Kidney (tissue), 14 donors: ENCODE data around the gene MAN1A1. TPM values are rescaled to one million over a fixed set of nuclear protein-coding genes. Genes with fewer than 3 reads are reported as not detected.

Experiments used
- DNase-seq, 5 donors: peaks; one replicate each; pipeline ENCODE4 v3.0.0-alpha.2; 2013 to 2020
- FAIRE-seq: peaks from 2 replicates; lab custom pipeline; 2012; peaks lifted over from hg19 to GRCh38; lab: Jason Lieb, UNC
- H3K27ac ChIP-seq, 2 donors: one replicate each; pipeline ENCODE4 v1.7.0; 2013; ENCODE audit warnings: low read depth in 2 of 2, low read length in 2 of 2, inconsistent platforms in 1 of 2
- H3K27me3 ChIP-seq: one replicate; pipeline ENCODE4 v1.7.1; 2013; ENCODE audit warnings: low read length, inconsistent platforms; ENCODE audit not compliant: control insufficient read depth, insufficient read depth
- H3K36me3 ChIP-seq, 3 donors: one replicate each; pipeline versions ENCODE4 v1.7.0 to v1.7.1; 2013; ENCODE audit warnings: low read length in 3 of 3, control low read depth in 1 of 3, inconsistent platforms in 1 of 3; ENCODE audit not compliant: insufficient read depth in 3 of 3, control insufficient read depth in 2 of 3
- H3K4me1 ChIP-seq, 3 donors: one replicate each; pipeline versions ENCODE4 v1.7.0 to v1.7.1; 2013; ENCODE audit warnings: low read length in 3 of 3, inconsistent platforms in 1 of 3, low read depth in 1 of 3; ENCODE audit not compliant: control insufficient read depth in 2 of 3, insufficient read depth in 2 of 3
- H3K4me3 ChIP-seq, 3 donors: one replicate each; pipeline versions ENCODE4 v1.7.0 to v1.8.1; 2013; ENCODE audit warnings: low read length in 3 of 3, control low read depth in 1 of 3, inconsistent platforms in 1 of 3
- H3K9ac ChIP-seq, 3 donors: one replicate each; pipeline versions ENCODE4 v1.7.0 to v1.7.1; 2013; ENCODE audit warnings: low read length in 3 of 3, control low read depth in 1 of 3, inconsistent platforms in 1 of 3
- H3K9me3 ChIP-seq, 3 donors: one replicate each; pipeline versions ENCODE4 v1.7.0 to v1.7.1; 2013; ENCODE audit warnings: low read length in 3 of 3, control low read depth in 1 of 3, inconsistent platforms in 1 of 3; ENCODE audit not compliant: control insufficient read depth in 2 of 3, insufficient read depth in 1 of 3
- intact Hi-C: fragments of 100-400 bp; cut with DNase I; formaldehyde crosslinking; loops from one replicate; pipeline ENCODE4 v1.11.1; 2022
- polyA plus RNA-seq: library from polyadenylated mRNA; stranded (reverse); fragments of 350-450 nt; fragmentation: Illumina TruSeq; extraction: RNeasy Lipid Tissue Mini Kit (QIAGEN cat#74804); gene quantifications from one replicate; pipeline ENCODE4 v1.2.3, GENCODE V29; 2014; ENCODE audit warnings: low read depth, low replicate concordance; ENCODE audit not compliant: insufficient read depth
- total RNA-seq: library from RNA; stranded (reverse); fragmentation: NEBNext Ultra II Directional; extraction: Animal tissue kit (Norgen Biotek cat#: 25700); gene quantifications from one replicate; pipeline ENCODE4 v1.2.1, GENCODE V29; 2021
- TF ChIP-seq, protein P1 (sequence below): IDR thresholded peaks from 3 replicates; pipeline ENCODE4 v1.5.1; 2012; ENCODE audit warnings: mild to moderate bottlenecking, moderate library complexity, borderline replicate concordance; ENCODE audit not compliant: insufficient read depth; ENCODE audit errors: extremely low read depth
- donor health status: control.
- donor health status: control.
- donor health status: control.
- donor health status: control.
- donor health status: control.
- donor health status: DM: yes; HTN: yes; CAD: no.
- donor health status: Normal renal cell carcinoma (clear cell type).

MAN1A1 gene
- total and polyA plus RNA-seq, 2 donors from 2014 or later, result 30.4 to 68.5 TPM

DNA sequence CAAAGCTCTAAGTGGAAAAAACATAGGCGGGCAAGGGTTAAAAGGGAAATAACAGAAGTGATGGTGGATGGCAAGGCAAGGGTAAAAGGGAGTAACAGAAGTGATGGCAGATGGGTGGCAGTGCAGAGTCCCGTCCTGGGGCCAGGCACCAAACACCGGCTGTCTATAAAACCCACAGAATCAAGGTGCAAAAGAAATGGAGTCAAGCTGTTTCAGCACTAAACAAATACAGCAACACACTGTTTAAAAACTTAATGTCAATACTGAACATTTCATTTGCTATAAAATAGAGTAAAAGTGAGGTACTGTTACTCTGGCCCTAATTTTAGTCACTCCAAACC is 87.6 kb downstream of the MAN1A1 start:
- Histone ChIP-seq H3K4me1 (peaks cover 0 to 6% (median 0%) of the 10 kb centered on the region in 3 donors), H3K36me3 (no peaks in the 10 kb centered on the region), H3K27ac (no peak overlapping the region), H3K9me3 (no peaks in the 10 kb centered on the region), H3K4me3 (no peak overlapping the region), H3K9ac (no peak overlapping the region), H3K27me3 (no peaks in the 10 kb centered on the region)
- intact Hi-C loops, result no loop called here
- DNase-seq, result no peak
- TF ChIP-seq, protein P1, sequence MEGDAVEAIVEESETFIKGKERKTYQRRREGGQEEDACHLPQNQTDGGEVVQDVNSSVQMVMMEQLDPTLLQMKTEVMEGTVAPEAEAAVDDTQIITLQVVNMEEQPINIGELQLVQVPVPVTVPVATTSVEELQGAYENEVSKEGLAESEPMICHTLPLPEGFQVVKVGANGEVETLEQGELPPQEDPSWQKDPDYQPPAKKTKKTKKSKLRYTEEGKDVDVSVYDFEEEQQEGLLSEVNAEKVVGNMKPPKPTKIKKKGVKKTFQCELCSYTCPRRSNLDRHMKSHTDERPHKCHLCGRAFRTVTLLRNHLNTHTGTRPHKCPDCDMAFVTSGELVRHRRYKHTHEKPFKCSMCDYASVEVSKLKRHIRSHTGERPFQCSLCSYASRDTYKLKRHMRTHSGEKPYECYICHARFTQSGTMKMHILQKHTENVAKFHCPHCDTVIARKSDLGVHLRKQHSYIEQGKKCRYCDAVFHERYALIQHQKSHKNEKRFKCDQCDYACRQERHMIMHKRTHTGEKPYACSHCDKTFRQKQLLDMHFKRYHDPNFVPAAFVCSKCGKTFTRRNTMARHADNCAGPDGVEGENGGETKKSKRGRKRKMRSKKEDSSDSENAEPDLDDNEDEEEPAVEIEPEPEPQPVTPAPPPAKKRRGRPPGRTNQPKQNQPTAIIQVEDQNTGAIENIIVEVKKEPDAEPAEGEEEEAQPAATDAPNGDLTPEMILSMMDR, result no peak
- FAIRE-seq, result no peak

DNA sequence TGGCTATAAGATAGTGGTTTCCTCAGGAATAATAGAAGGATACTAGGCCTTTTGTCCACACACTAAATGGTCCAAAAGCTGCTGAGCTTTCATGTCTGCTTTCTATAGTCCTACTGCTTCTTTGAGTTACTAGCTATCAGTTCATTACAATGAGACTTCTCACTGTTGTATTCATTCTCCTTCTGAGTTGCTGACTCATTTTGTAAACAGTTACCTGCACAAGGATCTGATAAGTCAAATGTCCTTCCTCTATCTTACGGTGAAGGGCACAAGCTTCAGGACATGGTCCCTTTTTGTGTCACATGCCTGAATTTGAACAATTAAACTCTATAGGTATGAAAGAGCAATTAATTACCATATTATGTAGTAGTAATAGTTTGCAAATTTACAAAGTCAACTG is 90.5 kb downstream of the MAN1A1 start:
- intact Hi-C loops, result no loop called here
- Histone ChIP-seq H3K27ac (no peak overlapping the region), H3K27me3 (no peaks in the 10 kb centered on the region), H3K9me3 (no peaks in the 10 kb centered on the region), H3K36me3 (no peaks in the 10 kb centered on the region), H3K4me3 (no peak overlapping the region), H3K9ac (no peak overlapping the region), H3K4me1 (peaks cover 0 to 6% (median 0%) of the 10 kb centered on the region in 3 donors)
- no peak for FAIRE-seq
- no peak for DNase-seq
- TF ChIP-seq, protein P1, result no peak

DNA sequence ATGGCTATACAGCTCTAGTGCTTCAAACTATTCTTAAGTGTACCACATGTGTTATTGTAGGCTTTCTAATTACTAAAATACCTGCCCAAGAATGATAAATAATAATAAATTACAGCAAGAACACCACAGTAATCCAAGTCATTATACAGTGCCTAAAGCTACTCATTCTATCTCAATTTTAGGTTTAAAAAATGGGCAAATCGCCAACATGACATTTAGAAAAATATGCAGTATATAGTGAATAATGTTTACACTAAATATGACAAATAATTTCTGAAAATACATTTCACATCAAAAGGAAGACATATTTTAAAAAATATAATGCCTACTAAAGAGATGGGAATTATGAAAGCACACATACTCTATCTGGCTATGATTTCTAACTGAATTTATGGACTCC is 91.8 kb downstream of the MAN1A1 start:
- peaks cover 0 to 6% (median 0%) of the 10 kb centered on the region in 3 donors for H3K4me1 ChIP-seq
- H3K9ac ChIP-seq, result no peak overlapping the region
- H3K27me3 ChIP-seq, result no peaks in the 10 kb centered on the region
- TF ChIP-seq, protein P1, result no peak
- DNase-seq (no peak), FAIRE-seq (no peak)
- no peaks in the 10 kb centered on the region for H3K9me3 ChIP-seq
- no peak overlapping the region for H3K4me3 ChIP-seq
- intact Hi-C loops, result no loop called here
- no peaks in the 10 kb centered on the region for H3K36me3 ChIP-seq
- no peak overlapping the region for H3K27ac ChIP-seq

DNA sequence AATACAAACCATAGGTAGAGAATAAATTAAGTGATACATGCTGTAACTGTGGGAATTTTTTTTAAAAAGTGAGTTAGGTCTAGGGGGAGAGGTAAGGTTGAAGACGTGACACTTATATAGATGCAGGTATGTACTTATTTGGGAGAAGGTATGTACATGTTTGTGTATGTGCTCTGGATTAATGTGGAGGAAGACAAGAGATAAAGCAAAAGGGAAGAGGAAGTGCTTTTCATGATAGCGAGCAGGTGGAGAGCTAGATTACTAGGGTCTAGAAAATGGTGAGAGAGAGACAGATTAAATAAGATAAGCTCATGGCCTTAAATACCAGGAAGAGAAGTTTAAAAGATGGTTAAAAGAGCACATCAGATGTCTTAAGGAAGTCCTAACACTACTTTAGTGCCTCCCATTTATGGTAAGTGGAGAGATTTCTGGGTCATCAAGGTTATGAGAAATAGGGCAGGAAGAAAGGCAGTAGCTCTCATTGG is 92.5 kb downstream of the MAN1A1 start:
- H3K4me3 ChIP-seq, result no peak overlapping the region
- FAIRE-seq (no peak), DNase-seq (no peak)
- H3K9me3 ChIP-seq, result no peaks in the 10 kb centered on the region
- no peak overlapping the region for H3K27ac ChIP-seq
- no peak overlapping the region for H3K9ac ChIP-seq
- intact Hi-C loops, result no loop called here
- H3K27me3 ChIP-seq, result no peaks in the 10 kb centered on the region
- H3K36me3 ChIP-seq, result no peaks in the 10 kb centered on the region
- peaks cover 0 to 6% (median 0%) of the 10 kb centered on the region in 3 donors for H3K4me1 ChIP-seq
- TF ChIP-seq, protein P1, result no peak
